PC-3 (cell line): ENCODE results near the gene RPRD1A.
"Not testable (repeated sequence)": the region's sequence is repeated elsewhere in the genome, so short reads cannot be mapped to it uniquely, and the experiment has no call there.

ENCODE experiments used
- EZH2 ChIP-seq: fragments of 300-600 bp; sonication (generic); IDR thresholded peaks from one replicate; pipeline ENCODE4 v1.6.1; 2017; ENCODE audit warnings: antibody characterized with exemption, mild to moderate bottlenecking, low read length; ENCODE audit not compliant: unreplicated experiment
- TF ChIP-seq, protein P1 (sequence below): fragments of 300-600 bp; sonication (generic); conservative IDR thresholded peaks from 2 replicates; pipeline ENCODE4 v1.5.1; 2017; ENCODE audit warnings: antibody characterized with exemption, low read depth, mild to moderate bottlenecking, low read length

DNA sequence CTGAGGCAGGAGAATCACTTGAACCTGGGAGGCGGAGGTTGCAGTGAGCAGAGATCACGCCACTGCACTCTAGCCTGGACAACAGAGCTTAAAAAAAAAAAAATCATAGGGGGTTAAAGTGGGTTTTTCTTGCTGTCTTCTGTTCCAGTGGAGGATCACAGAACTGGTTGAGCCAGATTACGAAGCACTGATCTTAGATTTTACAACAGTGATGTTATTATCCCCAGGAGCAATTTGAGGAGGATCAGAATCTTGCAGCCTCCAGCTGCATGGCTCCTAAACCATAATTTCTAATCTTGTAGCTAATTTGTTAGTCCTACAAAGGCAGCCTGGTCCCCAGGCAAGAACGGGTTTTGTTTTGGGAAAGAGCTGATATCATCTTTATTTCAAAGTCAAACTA lies 99.5 kb downstream of the RPRD1A start:
- TF ChIP-seq, protein P1, sequence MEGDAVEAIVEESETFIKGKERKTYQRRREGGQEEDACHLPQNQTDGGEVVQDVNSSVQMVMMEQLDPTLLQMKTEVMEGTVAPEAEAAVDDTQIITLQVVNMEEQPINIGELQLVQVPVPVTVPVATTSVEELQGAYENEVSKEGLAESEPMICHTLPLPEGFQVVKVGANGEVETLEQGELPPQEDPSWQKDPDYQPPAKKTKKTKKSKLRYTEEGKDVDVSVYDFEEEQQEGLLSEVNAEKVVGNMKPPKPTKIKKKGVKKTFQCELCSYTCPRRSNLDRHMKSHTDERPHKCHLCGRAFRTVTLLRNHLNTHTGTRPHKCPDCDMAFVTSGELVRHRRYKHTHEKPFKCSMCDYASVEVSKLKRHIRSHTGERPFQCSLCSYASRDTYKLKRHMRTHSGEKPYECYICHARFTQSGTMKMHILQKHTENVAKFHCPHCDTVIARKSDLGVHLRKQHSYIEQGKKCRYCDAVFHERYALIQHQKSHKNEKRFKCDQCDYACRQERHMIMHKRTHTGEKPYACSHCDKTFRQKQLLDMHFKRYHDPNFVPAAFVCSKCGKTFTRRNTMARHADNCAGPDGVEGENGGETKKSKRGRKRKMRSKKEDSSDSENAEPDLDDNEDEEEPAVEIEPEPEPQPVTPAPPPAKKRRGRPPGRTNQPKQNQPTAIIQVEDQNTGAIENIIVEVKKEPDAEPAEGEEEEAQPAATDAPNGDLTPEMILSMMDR = not testable (repeated sequence)
- not testable (repeated sequence) for TF ChIP-seq EZH2
